ENCODE data around the gene BUB3.

BUB3 gene

DNA sequence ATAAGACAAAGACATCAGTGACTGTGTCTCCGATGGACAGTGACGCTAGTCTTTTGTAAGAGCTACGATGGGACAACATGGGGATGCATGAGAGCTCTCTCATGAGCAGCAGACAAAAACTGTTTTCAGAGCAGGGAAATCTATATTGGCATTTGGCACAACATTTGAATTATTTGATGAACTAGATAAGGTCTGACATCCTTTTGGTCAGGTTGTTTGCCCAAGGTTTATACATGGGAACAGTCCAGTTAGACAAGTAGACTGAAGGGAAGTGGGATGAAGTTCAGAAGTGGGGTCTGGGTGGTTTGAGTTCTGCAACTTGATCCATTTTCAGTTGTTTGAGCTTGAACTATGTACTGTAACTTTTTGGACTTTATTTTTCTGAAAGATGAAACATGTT, 50.8 kb downstream of the BUB3 start:
- no peak for DNase-seq

DNA sequence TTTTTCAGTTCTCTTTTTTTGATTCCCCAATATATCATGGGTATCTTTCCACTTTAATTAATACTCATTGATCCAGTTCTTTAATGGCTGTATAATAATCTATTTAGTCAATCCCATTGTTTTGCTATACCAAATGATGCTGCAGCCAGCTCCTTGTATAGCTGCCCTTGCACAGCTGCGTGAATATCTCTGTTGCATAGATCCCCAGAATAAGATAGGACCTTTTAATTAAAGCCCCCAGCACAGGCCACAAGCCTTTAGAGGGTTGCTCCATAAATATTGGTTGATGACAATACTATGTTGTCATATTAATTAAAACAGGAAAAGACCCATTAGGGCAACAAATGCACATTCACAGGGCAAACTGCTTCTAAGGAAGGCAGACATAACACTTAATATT, 57.9 kb downstream of the BUB3 start:
- DNase-seq = no peak

DNA sequence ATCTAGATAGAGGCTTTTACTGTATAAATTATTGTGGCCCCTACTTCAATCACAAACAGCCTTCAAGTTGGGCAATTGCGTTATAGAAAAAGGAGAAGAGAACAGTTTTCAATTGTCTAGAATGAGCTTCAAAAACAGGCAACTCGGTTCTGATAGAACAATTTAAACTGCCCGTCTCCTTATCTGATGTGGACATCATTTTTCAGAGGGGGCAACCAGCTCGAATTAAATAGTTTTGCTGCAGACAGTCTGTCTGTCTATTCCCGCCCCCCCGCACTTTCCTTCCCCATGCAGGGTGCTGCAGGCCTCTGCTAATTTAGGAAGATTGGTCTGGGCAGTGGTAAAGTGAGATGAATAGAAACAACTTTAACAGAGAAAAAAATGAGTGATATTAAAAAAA, 58.4 kb downstream of the BUB3 start:
- DNase-seq = no peak

DNA sequence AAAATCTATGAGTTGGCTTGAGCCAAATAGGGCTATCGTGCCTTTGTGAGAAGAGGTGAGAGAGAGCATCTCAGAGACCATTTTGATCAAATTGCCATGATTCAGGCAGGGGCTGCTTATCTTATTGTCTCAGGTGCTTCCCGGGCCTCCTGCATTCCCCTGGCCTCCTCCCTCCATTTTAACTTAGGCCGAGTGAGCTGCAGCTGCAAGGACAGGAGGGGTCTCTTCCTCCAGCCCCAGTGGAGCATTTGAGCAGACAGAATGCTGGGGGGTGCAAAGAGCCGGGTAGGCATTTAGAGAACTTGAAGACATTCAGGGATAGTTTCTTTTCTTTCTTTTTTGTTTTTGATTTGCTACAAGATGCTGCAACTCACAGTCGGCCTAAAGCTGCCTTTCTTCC, 59.0 kb downstream of the BUB3 start:
- DNase-seq = no peak
